ENCODE results near the gene LRRC28. TPM values are rescaled to one million over a fixed set of nuclear protein-coding genes. Genes with fewer than 3 reads are reported as not detected.

The LRRC28 gene
- total RNA-seq = 23.8 TPM

DNA sequence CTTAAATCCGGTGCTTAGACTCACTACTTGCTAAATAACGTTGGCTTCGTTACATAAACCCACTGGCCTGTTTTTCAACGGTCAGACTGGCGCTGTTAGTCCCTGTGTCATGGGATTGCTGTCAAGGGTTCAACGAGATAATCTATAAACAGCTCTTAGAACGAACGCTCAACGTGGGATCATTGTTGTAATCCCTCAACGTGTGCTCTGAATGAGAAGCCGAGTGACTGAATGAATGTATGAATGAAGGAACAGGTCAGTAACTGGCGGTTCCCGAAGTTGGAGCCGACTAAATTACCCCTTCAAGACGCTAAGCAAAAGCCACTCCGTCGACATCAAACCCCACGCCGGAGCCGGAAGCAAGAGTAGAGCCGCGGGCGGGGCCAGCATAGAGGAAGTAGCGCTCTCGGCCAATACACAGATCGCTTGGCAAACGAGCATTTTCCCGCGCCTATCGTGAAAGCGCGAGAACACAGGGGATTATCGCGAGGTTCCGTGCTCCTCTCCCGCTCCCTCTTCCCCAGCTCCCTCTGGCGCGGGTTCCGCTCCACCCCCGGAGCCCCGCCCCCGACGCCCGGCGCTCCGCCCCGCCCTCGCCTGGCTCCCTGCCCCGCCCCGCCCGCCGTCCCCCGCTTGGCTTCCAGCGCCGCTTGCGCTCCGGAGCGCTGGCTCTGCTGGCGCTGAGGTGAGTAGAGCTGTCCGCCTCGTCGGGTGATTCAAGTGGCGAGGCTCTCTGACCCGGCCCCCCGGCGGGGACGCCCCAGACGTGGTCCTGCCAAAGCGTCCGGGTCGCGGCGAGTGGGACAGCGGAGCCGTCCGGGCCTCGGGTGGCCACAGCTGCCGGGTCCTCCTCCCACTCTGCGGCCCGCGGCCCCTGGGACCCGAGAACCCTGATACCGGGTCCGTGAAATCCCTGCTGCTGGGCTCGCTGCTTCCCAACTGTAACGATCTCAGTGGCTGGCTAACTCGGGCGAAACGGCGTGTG lies at the start of gene LRRC28:
LRRC28 (plus strand) TSS at position 625 of the 985 bp plus-strand sequence. CDS start 4,477 bp downstream, outside the sequence.
- no peaks in the 10 kb centered on the region for H3K9me3 ChIP-seq
- intact Hi-C loops (cut with DNase I) = no loop called here
- DNase-seq (ENCODE audit: extremely low spot score in 2 of 2) = peak; percentile 97 to 98
- H3K4me3 ChIP-seq = peak within 1 kb of the TSS; percentile 71 to 86
- peak within 1 kb of the TSS; percentile 86 for H3K27ac ChIP-seq
- H3K27me3 ChIP-seq = no peaks in the 10 kb centered on the region
- no peak for TF ChIP-seq CTCF (IDR thresholded peaks at IDR 0.05)
- TF ChIP-seq POLR2A (IDR thresholded peaks at IDR 0.05) = peak in 1 of 2 donors; percentile 97
- TF ChIP-seq POLR2AphosphoS5 (IDR thresholded peaks at IDR 0.05; ENCODE audit: insufficient read depth in 1 of 2, low read depth in 1 of 2) = peak; percentile 80 to 96
- H3K36me3 ChIP-seq = no peaks in the 10 kb centered on the region
- peaks cover 42% of the 10 kb centered on the region for H3K4me1 ChIP-seq

DNA sequence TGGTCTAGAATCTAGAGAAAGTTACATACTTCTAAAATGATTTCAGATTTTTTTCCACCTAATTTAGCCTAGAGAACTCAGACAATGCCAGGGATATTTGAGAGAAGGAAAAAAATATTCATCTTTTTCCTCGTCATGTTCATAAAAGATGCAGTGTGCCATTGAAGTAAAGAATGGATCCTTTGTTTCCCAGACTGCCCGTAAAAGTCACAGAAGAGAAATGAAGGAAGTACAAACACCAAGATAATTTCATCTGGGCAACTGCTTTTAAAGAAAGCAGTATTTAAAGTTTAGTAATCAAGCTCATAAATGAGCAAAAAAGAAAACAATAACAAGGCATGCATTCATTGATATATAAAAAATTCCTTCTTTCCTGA lies 49.1 kb upstream of the LRRC28 start:
- Histone ChIP-seq H3K9me3 (no peaks in the 10 kb centered on the region), H3K36me3 (peaks cover 0 to 16% of the 10 kb centered on the region in 2 donors), H3K4me3 (no peak overlapping the region), H3K4me1 (no peaks in the 10 kb centered on the region), H3K27me3 (no peaks in the 10 kb centered on the region), H3K27ac (no peak overlapping the region)
- no peak for DNase-seq (ENCODE audit: extremely low spot score in 2 of 2)
- TF ChIP-seq POLR2AphosphoS5 (IDR thresholded peaks at IDR 0.05; ENCODE audit: insufficient read depth in 1 of 2, low read depth in 1 of 2) (no peak), POLR2A (IDR thresholded peaks at IDR 0.05) (no peak), CTCF (IDR thresholded peaks at IDR 0.05) (no peak)
- intact Hi-C loops (cut with DNase I) = no loop called here

GRCh38 chr15:99207672-99208071 lies 43.6 kb upstream of the LRRC28 start:
- Histone ChIP-seq H3K4me1 (no peaks in the 10 kb centered on the region), H3K27ac (no peak overlapping the region), H3K27me3 (no peaks in the 10 kb centered on the region), H3K4me3 (no peak overlapping the region), H3K9me3 (no peaks in the 10 kb centered on the region), H3K36me3 (no peaks in the 10 kb centered on the region)
- no peak for TF ChIP-seq CTCF (IDR thresholded peaks at IDR 0.05)
- no peak for DNase-seq (ENCODE audit: extremely low spot score in 2 of 2)
- intact Hi-C loops (cut with DNase I) = no loop called here

GRCh38 chr15:99209326-99209725 lies 42.0 kb upstream of the LRRC28 start:
- no peak for DNase-seq (ENCODE audit: extremely low spot score in 2 of 2)
- intact Hi-C loops (cut with DNase I) = no loop called here
- no peaks in the 10 kb centered on the region for H3K27me3 ChIP-seq
- no peak overlapping the region for H3K4me3 ChIP-seq
- no peak overlapping the region for H3K27ac ChIP-seq
- no peaks in the 10 kb centered on the region for H3K36me3 ChIP-seq
- H3K4me1 ChIP-seq = no peaks in the 10 kb centered on the region
- H3K9me3 ChIP-seq = no peaks in the 10 kb centered on the region
- TF ChIP-seq POLR2A (IDR thresholded peaks at IDR 0.05) = no peak
- no peak for TF ChIP-seq CTCF (IDR thresholded peaks at IDR 0.05)
- TF ChIP-seq POLR2AphosphoS5 (IDR thresholded peaks at IDR 0.05; ENCODE audit: insufficient read depth in 1 of 2, low read depth in 1 of 2) = no peak

GRCh38 chr15:99210334-99210733 lies 40.9 kb upstream of the LRRC28 start:
- intact Hi-C loops (cut with DNase I) = no loop called here
- H3K27ac ChIP-seq = no peak overlapping the region
- no peak for DNase-seq (ENCODE audit: extremely low spot score in 2 of 2)

More at GRCh38 chr15:99210334-99210733, 40.9 kb upstream of the LRRC28 start:
- no peaks in the 10 kb centered on the region for H3K27me3 ChIP-seq
- no peaks in the 10 kb centered on the region for H3K4me1 ChIP-seq
- TF ChIP-seq CTCF (IDR thresholded peaks at IDR 0.05) = no peak
- no peak for TF ChIP-seq POLR2AphosphoS5 (IDR thresholded peaks at IDR 0.05; ENCODE audit: insufficient read depth in 1 of 2, low read depth in 1 of 2)
- TF ChIP-seq POLR2A (IDR thresholded peaks at IDR 0.05) = no peak
- no peak overlapping the region for H3K4me3 ChIP-seq
- H3K36me3 ChIP-seq = no peaks in the 10 kb centered on the region
- H3K9me3 ChIP-seq = no peaks in the 10 kb centered on the region
